SU-DHL-6 (cell line): ENCODE data around the gene TLE1.

ENCODE experiments used
- CTCF ChIP-seq: fragments of 200-600 bp; sonication (generic); IDR thresholded peaks from one replicate; pipeline ENCODE4 v1.5.1; 2017; ENCODE audit warnings: antibody characterized with exemption, mild to moderate bottlenecking, low read length, moderate library complexity; ENCODE audit not compliant: insufficient read depth, poor library complexity, severe bottlenecking
- EZH2phosphoT487 ChIP-seq: fragments of 200-600 bp; sonication (generic), shearing (Covaris generic); conservative IDR thresholded peaks from 2 replicates; pipeline ENCODE4 v1.6.1; 2018; ENCODE audit warnings: mild to moderate bottlenecking, antibody characterized with exemption, low read length, moderate library complexity, mixed read lengths

- no peak for TF ChIP-seq CTCF
- TF ChIP-seq EZH2phosphoT487 = no peak
Measured at GRCh38 chr9:81534138-81534875, 155.0 kb downstream of the TLE1 start.
